Suppressor macrophage (primary cell): ENCODE results near the gene MBOAT1.

Experiments
- DNase-seq, 4 experiments: peaks; one replicate each; pipeline ENCODE4 v3.0.0-alpha.2; 2020 to 2022
- total RNA-seq, 17 experiments: gene quantifications; one replicate each; lab custom pipeline; 2026; ENCODE audit warnings: mixed read lengths in 6 of 17, inconsistent platforms in 3 of 17; lab: John Stamatoyannopoulos, UW

MBOAT1 gene
- 10.5 to 99.3 (median 62.0) reads per million in 17 experiments for total RNA-seq

- DNase-seq, result peak; percentile 93 to 97 (median 96)
These were observed at the start of gene MBOAT1 for GRCh38 chr6:20212392-20213111. Gene MBOAT1 (minus strand): TSS chr6:20212469. CDS start chr6:20212234, 235 bp downstream.

GRCh38 chr6:20261685-20262084 lies 49.4 kb upstream of the MBOAT1 start:
- no peak for DNase-seq

- DNase-seq, result no peak
These were observed 48.1 kb upstream of the MBOAT1 start for GRCh38 chr6:20260360-20260759.

- no peak for DNase-seq
These were observed 47.2 kb upstream of the MBOAT1 start for GRCh38 chr6:20259316-20260049.

GRCh38 chr6:20255428-20255827 lies 43.2 kb upstream of the MBOAT1 start:
- DNase-seq, result no peak

- no peak for DNase-seq
These were observed 42.0 kb upstream of the MBOAT1 start for GRCh38 chr6:20254295-20254694.

GRCh38 chr6:20253021-20253420 lies 40.8 kb upstream of the MBOAT1 start:
- DNase-seq, result no peak

- DNase-seq, result no peak
These were observed 40.0 kb upstream of the MBOAT1 start for GRCh38 chr6:20252311-20252710.

- DNase-seq, result no peak
These were observed 39.3 kb upstream of the MBOAT1 start for GRCh38 chr6:20251525-20251924.

- DNase-seq, result no peak
These were observed 33.9 kb upstream of the MBOAT1 start for GRCh38 chr6:20246125-20246524.

- DNase-seq, result peak in 1 of 4 experiments; percentile 9
These were observed 32.8 kb upstream of the MBOAT1 start for GRCh38 chr6:20244807-20245681.

GRCh38 chr6:20243288-20243687 lies 31.0 kb upstream of the MBOAT1 start:
- DNase-seq, result no peak

- DNase-seq, result no peak
These were observed 30.1 kb upstream of the MBOAT1 start for GRCh38 chr6:20242397-20242796.

- no peak for DNase-seq
These were observed 28.8 kb upstream of the MBOAT1 start for GRCh38 chr6:20241102-20241501.

GRCh38 chr6:20238688-20239587 lies 26.7 kb upstream of the MBOAT1 start:
- DNase-seq, result no peak

- DNase-seq, result no peak
These were observed 25.6 kb upstream of the MBOAT1 start for GRCh38 chr6:20237677-20238460.

- DNase-seq, result no peak
These were observed 24.8 kb upstream of the MBOAT1 start for GRCh38 chr6:20236909-20237600.

GRCh38 chr6:20236344-20236743 lies 24.1 kb upstream of the MBOAT1 start:
- no peak for DNase-seq

- DNase-seq, result no peak
These were observed 22.8 kb upstream of the MBOAT1 start for GRCh38 chr6:20235041-20235440.

GRCh38 chr6:20234136-20234535 lies 21.9 kb upstream of the MBOAT1 start:
- DNase-seq, result no peak
